ENCODE data around the gene PLSCR5. TPM values are rescaled to one million over a fixed set of nuclear protein-coding genes. Genes with fewer than 3 reads are reported as not detected.

Gene PLSCR5
- total and polyA plus RNA-seq, 4 donors: not detected

- Histone ChIP-seq H3K27me3 (ENCODE audit: control insufficient read depth in 1 of 2, insufficient read depth in 2 of 2, low read length in 1 of 2) (no peaks in the 10 kb centered on the region), H3K9me3 (ENCODE audit: control insufficient read depth, low read length) (no peaks in the 10 kb centered on the region), H3K36me3 (ENCODE audit: control insufficient read depth in 1 of 2, insufficient read depth in 2 of 2, low read length in 1 of 2) (no peaks in the 10 kb centered on the region), H3K4me3 (ENCODE audit: low read length in 2 of 2) (peak overlapping the region; percentile 61), H3K27ac (ENCODE audit: low read depth in 1 of 2, low read length in 2 of 2) (peak overlapping the region; percentile 72), H3K4me1 (ENCODE audit: control insufficient read depth in 1 of 2, insufficient read depth in 2 of 2, low read length in 2 of 2) (no peaks in the 10 kb centered on the region)
- peak; percentile 66 for ATAC-seq (ENCODE audit: low FRiP score)
- peak in 1 of 2 donors; percentile 47 for DNase-seq
- intact Hi-C loops (cut with DNase I): no loop called here
- WGBS, 2 donors: 2 to 6% methylated on average over 10 of the region's 10 CpGs
Measured at GRCh38 chr3:146543461-146544001, 61.6 kb downstream of the PLSCR5 start.

GRCh38 chr3:146542978-146543377 is 62.2 kb downstream of the PLSCR5 start:
- Histone ChIP-seq H3K4me3 (ENCODE audit: low read length in 2 of 2) (peak overlapping the region in 1 of 2 donors; percentile 61), H3K4me1 (ENCODE audit: control insufficient read depth in 1 of 2, insufficient read depth in 2 of 2, low read length in 2 of 2) (no peaks in the 10 kb centered on the region), H3K27me3 (ENCODE audit: control insufficient read depth in 1 of 2, insufficient read depth in 2 of 2, low read length in 1 of 2) (no peaks in the 10 kb centered on the region), H3K9me3 (ENCODE audit: control insufficient read depth, low read length) (no peaks in the 10 kb centered on the region), H3K36me3 (ENCODE audit: control insufficient read depth in 1 of 2, insufficient read depth in 2 of 2, low read length in 1 of 2) (no peaks in the 10 kb centered on the region), H3K27ac (ENCODE audit: low read depth in 1 of 2, low read length in 2 of 2) (peak overlapping the region in 1 of 2 donors; percentile 17)
- intact Hi-C loops (cut with DNase I): no loop called here
- WGBS, 2 donors: 63 to 80% methylated on average over 2 of the region's 2 CpGs
- DNase-seq (no peak), ATAC-seq (ENCODE audit: low FRiP score) (no peak)

- H3K9me3 ChIP-seq (ENCODE audit: control insufficient read depth, low read length): no peaks in the 10 kb centered on the region
- no peak overlapping the region for H3K27ac ChIP-seq (ENCODE audit: low read depth in 1 of 2, low read length in 2 of 2)
- intact Hi-C loops (cut with DNase I): no loop called here
- H3K4me1 ChIP-seq (ENCODE audit: control insufficient read depth in 1 of 2, insufficient read depth in 2 of 2, low read length in 2 of 2): no peaks in the 10 kb centered on the region
- DNase-seq (peak in 1 of 2 donors; percentile 50), ATAC-seq (ENCODE audit: low FRiP score) (no peak)
- H3K27me3 ChIP-seq (ENCODE audit: control insufficient read depth in 1 of 2, insufficient read depth in 2 of 2, low read length in 1 of 2): no peaks in the 10 kb centered on the region
- WGBS, 2 donors: 79 to 81% methylated on average over 2 of the region's 2 CpGs
- peaks cover 0 to 2% of the 10 kb centered on the region in 2 donors for H3K36me3 ChIP-seq (ENCODE audit: control insufficient read depth in 1 of 2, insufficient read depth in 2 of 2, low read length in 1 of 2)
- no peak overlapping the region for H3K4me3 ChIP-seq (ENCODE audit: low read length in 2 of 2)
Measured at GRCh38 chr3:146542179-146542578, 63.0 kb downstream of the PLSCR5 start.

GRCh38 chr3:146540978-146541377 is 64.2 kb downstream of the PLSCR5 start:
- intact Hi-C loops (cut with DNase I): no loop called here
- DNase-seq (no peak), ATAC-seq (ENCODE audit: low FRiP score) (no peak)
- H3K36me3 ChIP-seq (ENCODE audit: control insufficient read depth in 1 of 2, insufficient read depth in 2 of 2, low read length in 1 of 2): peaks cover 0 to 2% of the 10 kb centered on the region in 2 donors
- no peak overlapping the region for H3K4me3 ChIP-seq (ENCODE audit: low read length in 2 of 2)
- no peak overlapping the region for H3K27ac ChIP-seq (ENCODE audit: low read depth in 1 of 2, low read length in 2 of 2)
- 95 to 97% methylated on average over 1 of the region's 1 CpG for WGBS, 2 donors
- H3K9me3 ChIP-seq (ENCODE audit: control insufficient read depth, low read length): no peaks in the 10 kb centered on the region
- peaks cover 0 to 4% of the 10 kb centered on the region in 2 donors for H3K4me1 ChIP-seq (ENCODE audit: control insufficient read depth in 1 of 2, insufficient read depth in 2 of 2, low read length in 2 of 2)
- H3K27me3 ChIP-seq (ENCODE audit: control insufficient read depth in 1 of 2, insufficient read depth in 2 of 2, low read length in 1 of 2): no peaks in the 10 kb centered on the region

GRCh38 chr3:146540236-146540635 is 64.9 kb downstream of the PLSCR5 start:
- no peak for DNase-seq
- peaks cover 0 to 2% of the 10 kb centered on the region in 2 donors for H3K36me3 ChIP-seq (ENCODE audit: control insufficient read depth in 1 of 2, insufficient read depth in 2 of 2, low read length in 1 of 2)
- H3K4me1 ChIP-seq (ENCODE audit: control insufficient read depth in 1 of 2, insufficient read depth in 2 of 2, low read length in 2 of 2): peaks cover 0 to 4% of the 10 kb centered on the region in 2 donors
- H3K9me3 ChIP-seq (ENCODE audit: control insufficient read depth, low read length): no peaks in the 10 kb centered on the region
- H3K27me3 ChIP-seq (ENCODE audit: control insufficient read depth in 1 of 2, insufficient read depth in 2 of 2, low read length in 1 of 2): no peaks in the 10 kb centered on the region
- ATAC-seq (ENCODE audit: low FRiP score): no peak
- intact Hi-C loops (cut with DNase I): no loop called here
- WGBS, 2 donors: 40 to 75% methylated on average over 1 of the region's 1 CpG
- no peak overlapping the region for H3K27ac ChIP-seq (ENCODE audit: low read depth in 1 of 2, low read length in 2 of 2)
- H3K4me3 ChIP-seq (ENCODE audit: low read length in 2 of 2): no peak overlapping the region

GRCh38 chr3:146539315-146539714 is 65.8 kb downstream of the PLSCR5 start:
- DNase-seq: no peak
- 68 to 87% methylated on average over 3 of the region's 3 CpGs for WGBS, 2 donors
- Histone ChIP-seq H3K27ac (ENCODE audit: low read depth in 1 of 2, low read length in 2 of 2) (no peak overlapping the region), H3K4me1 (ENCODE audit: control insufficient read depth in 1 of 2, insufficient read depth in 2 of 2, low read length in 2 of 2) (peaks cover 0 to 4% of the 10 kb centered on the region in 2 donors), H3K27me3 (ENCODE audit: control insufficient read depth in 1 of 2, insufficient read depth in 2 of 2, low read length in 1 of 2) (no peaks in the 10 kb centered on the region), H3K4me3 (ENCODE audit: low read length in 2 of 2) (no peak overlapping the region), H3K36me3 (ENCODE audit: control insufficient read depth in 1 of 2, insufficient read depth in 2 of 2, low read length in 1 of 2) (peaks cover 0 to 2% of the 10 kb centered on the region in 2 donors), H3K9me3 (ENCODE audit: control insufficient read depth, low read length) (no peaks in the 10 kb centered on the region)
- ATAC-seq (ENCODE audit: low FRiP score): no peak
- intact Hi-C loops (cut with DNase I): no loop called here

GRCh38 chr3:146537603-146538002 is 67.5 kb downstream of the PLSCR5 start:
- intact Hi-C loops (cut with DNase I): no loop called here
- H3K27ac ChIP-seq (ENCODE audit: low read depth in 1 of 2, low read length in 2 of 2): no peak overlapping the region
- H3K9me3 ChIP-seq (ENCODE audit: control insufficient read depth, low read length): no peaks in the 10 kb centered on the region

GRCh38 chr3:146536681-146537080 is 68.5 kb downstream of the PLSCR5 start:
- Histone ChIP-seq H3K4me1 (ENCODE audit: control insufficient read depth in 1 of 2, insufficient read depth in 2 of 2, low read length in 2 of 2) (peaks cover 0 to 4% of the 10 kb centered on the region in 2 donors), H3K27me3 (ENCODE audit: control insufficient read depth in 1 of 2, insufficient read depth in 2 of 2, low read length in 1 of 2) (no peaks in the 10 kb centered on the region), H3K27ac (ENCODE audit: low read depth in 1 of 2, low read length in 2 of 2) (no peak overlapping the region), H3K4me3 (ENCODE audit: low read length in 2 of 2) (no peak overlapping the region), H3K36me3 (ENCODE audit: control insufficient read depth in 1 of 2, insufficient read depth in 2 of 2, low read length in 1 of 2) (peaks cover 2 to 3% of the 10 kb centered on the region in 2 donors), H3K9me3 (ENCODE audit: control insufficient read depth, low read length) (no peaks in the 10 kb centered on the region)
- no peak for DNase-seq
- ATAC-seq (ENCODE audit: low FRiP score): no peak
- intact Hi-C loops (cut with DNase I): no loop called here

More at GRCh38 chr3:146537603-146538002, 67.5 kb downstream of the PLSCR5 start:
- no peak for ATAC-seq (ENCODE audit: low FRiP score)
- 79 to 87% methylated on average over 3 of the region's 3 CpGs for WGBS, 2 donors
- DNase-seq: no peak
- peaks cover 0 to 4% of the 10 kb centered on the region in 2 donors for H3K4me1 ChIP-seq (ENCODE audit: control insufficient read depth in 1 of 2, insufficient read depth in 2 of 2, low read length in 2 of 2)
- H3K27me3 ChIP-seq (ENCODE audit: control insufficient read depth in 1 of 2, insufficient read depth in 2 of 2, low read length in 1 of 2): no peaks in the 10 kb centered on the region
- H3K36me3 ChIP-seq (ENCODE audit: control insufficient read depth in 1 of 2, insufficient read depth in 2 of 2, low read length in 1 of 2): peaks cover 0 to 2% of the 10 kb centered on the region in 2 donors
- no peak overlapping the region for H3K4me3 ChIP-seq (ENCODE audit: low read length in 2 of 2)

All from aorta (tissue), 5 donors.